ENCODE data around the gene GVQW3.

Gene GVQW3

DNA sequence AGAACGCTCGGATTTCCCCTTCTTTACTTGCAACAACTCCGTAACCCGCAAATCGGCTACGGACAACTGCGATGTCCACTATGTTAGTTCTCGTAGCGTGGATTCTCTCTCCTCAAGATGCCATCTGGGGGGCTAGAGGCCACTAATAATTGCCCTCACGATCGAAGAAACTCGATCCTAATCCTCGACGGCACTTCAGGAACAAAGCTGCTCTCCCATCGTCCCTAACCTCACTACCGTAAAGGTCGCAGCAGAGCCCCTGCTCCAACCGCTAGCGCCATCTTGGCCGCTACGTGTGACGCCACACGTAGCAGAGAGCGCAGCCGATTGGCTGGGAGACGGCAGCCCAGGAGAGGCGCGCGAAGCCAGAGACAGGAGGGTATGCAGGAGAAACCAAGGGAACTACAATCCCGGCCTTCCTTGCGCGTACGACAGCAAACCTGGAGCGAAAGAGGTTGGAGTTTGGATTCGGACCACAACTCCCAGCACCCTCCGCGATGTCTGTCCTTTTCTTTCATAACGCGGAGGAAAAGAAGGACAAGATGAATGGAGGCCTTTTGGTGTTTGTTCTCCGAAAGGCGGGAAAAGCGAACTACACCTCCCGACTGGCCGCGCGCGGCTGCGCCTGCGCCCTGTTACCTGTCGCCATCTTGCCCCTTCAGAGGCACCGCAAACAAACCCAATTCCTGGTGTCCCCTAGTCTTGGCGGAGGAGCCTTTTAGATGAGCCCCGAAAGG, 63.4 kb downstream of the GVQW3 start, which contains the start of gene EMSY:
Gene EMSY, plus strand, starts transcription at position 635 of the 737 bp plus-strand sequence. CDS start 1,921 bp downstream, outside the sequence.
- Histone ChIP-seq H3K4me1 (ENCODE audit: insufficient read depth, insufficient read length) (no peaks in the 10 kb centered on the region), H3K27me3 (ENCODE audit: insufficient read depth, insufficient read length) (no peaks in the 10 kb centered on the region), H3K4me3 (ENCODE audit: insufficient read length, low read depth) (peak within 1 kb of the TSS; percentile 92), H3K9me3 (ENCODE audit: insufficient read depth, low read length) (no peaks in the 10 kb centered on the region), H3K36me3 (ENCODE audit: insufficient read depth, insufficient read length, low read length) (peaks cover 40% of the 10 kb centered on the region), H3K9ac (ENCODE audit: insufficient read length, low read depth) (peak within 1 kb of the TSS; percentile 97)
- TF ChIP-seq SUZ12 (IDR thresholded peaks at IDR 0.05; ENCODE audit: extremely low read depth, insufficient read depth, insufficient read length) (no peak), YY1 (IDR thresholded peaks at IDR 0.05; ENCODE audit: insufficient read depth, insufficient read length) (peak; percentile 78)
- peak; percentile 98 for DNase-seq (ENCODE audit: low read depth, low spot score)

DNA sequence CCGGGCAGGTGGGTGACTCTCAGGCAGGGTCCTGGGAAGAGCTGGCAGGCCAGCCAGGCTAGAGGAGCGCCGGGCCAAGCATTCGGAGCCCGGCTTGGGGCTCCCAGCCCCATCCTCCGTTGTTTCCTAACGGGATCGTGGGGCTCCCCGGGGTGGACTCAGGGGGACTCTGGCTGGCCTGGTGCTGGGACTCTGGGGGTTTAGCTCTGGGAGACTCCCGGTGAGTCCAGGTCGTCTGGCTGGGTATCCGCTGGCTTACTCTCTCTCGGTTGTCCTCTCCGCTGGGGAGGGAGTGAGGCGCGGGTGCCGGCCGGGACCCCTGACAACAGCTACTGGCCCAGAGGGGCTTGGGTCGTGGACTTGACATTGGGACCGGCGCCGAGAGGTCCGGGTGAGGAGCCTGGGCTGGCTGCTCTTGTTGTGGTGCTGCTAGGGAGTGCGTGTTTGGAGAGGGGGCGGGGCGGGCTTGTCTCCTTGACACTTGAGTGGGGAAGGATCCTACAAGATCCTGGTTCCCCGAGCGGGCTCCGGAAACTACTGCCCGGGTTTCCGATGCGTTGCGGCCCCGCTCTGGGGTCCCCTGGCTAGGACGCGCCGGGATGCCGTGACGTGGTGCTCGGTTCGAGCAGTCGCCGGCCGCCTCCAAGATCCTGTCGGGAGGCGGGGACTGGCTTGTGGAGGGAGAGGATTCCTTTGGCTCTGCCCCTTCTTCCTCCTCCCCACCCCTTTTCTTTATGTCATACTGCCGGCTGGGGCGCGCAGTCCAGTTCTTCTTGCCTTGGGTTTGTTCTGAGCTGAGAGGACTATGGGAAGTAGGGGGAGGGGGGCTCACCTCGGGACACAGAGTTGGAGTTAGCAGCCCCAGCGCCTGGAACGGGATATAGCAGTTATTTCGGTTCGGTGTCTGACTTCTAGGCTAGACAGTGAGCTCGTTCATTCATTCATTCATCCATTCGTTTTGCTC, 64.3 kb downstream of the GVQW3 start:
- Histone ChIP-seq H3K27me3 (ENCODE audit: insufficient read depth, insufficient read length) (no peaks in the 10 kb centered on the region), H3K4me3 (ENCODE audit: insufficient read length, low read depth) (peak overlapping the region; percentile 92), H3K4me1 (ENCODE audit: insufficient read depth, insufficient read length) (no peaks in the 10 kb centered on the region), H3K9ac (ENCODE audit: insufficient read length, low read depth) (peak overlapping the region; percentile 97), H3K9me3 (ENCODE audit: insufficient read depth, low read length) (no peaks in the 10 kb centered on the region), H3K36me3 (ENCODE audit: insufficient read depth, insufficient read length, low read length) (peaks cover 45% of the 10 kb centered on the region)
- TF ChIP-seq YY1 (IDR thresholded peaks at IDR 0.05; ENCODE audit: insufficient read depth, insufficient read length) (no peak), SUZ12 (IDR thresholded peaks at IDR 0.05; ENCODE audit: extremely low read depth, insufficient read depth, insufficient read length) (no peak), ZNF274 (IDR thresholded peaks at IDR 0.05; ENCODE audit: low read depth, low read length) (no peak)
- DNase-seq (ENCODE audit: low read depth, low spot score) = peak; percentile 78

DNA sequence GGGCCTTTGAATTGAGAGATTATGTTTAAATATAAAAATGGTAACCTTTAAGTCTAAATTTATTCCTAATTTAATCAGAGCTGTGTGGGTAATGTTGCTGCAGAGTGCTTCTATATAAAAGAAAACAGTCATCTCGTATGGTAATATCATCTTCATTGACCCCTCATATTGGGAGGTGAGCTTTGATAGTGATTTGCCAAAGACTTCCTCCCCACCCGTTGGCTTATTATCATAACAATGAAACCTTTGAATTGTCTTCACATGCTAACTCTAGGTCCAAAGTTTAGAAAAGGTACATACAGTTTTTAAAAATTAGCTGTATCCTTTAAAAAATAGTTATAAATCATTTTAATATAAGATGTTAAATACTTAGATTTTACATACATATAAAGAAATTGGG, 67.4 kb downstream of the GVQW3 start:
- Histone ChIP-seq H3K9ac (ENCODE audit: insufficient read length, low read depth) (no peak overlapping the region), H3K4me3 (ENCODE audit: insufficient read length, low read depth) (no peak overlapping the region), H3K9me3 (ENCODE audit: insufficient read depth, low read length) (no peaks in the 10 kb centered on the region), H3K36me3 (ENCODE audit: insufficient read depth, insufficient read length, low read length) (peaks cover 38% of the 10 kb centered on the region), H3K4me1 (ENCODE audit: insufficient read depth, insufficient read length) (no peaks in the 10 kb centered on the region), H3K27me3 (ENCODE audit: insufficient read depth, insufficient read length) (no peaks in the 10 kb centered on the region)
- TF ChIP-seq ZNF274 (IDR thresholded peaks at IDR 0.05; ENCODE audit: low read depth, low read length) (no peak), YY1 (IDR thresholded peaks at IDR 0.05; ENCODE audit: insufficient read depth, insufficient read length) (no peak), SUZ12 (IDR thresholded peaks at IDR 0.05; ENCODE audit: extremely low read depth, insufficient read depth, insufficient read length) (no peak)
- no peak for DNase-seq (ENCODE audit: low read depth, low spot score)

DNA sequence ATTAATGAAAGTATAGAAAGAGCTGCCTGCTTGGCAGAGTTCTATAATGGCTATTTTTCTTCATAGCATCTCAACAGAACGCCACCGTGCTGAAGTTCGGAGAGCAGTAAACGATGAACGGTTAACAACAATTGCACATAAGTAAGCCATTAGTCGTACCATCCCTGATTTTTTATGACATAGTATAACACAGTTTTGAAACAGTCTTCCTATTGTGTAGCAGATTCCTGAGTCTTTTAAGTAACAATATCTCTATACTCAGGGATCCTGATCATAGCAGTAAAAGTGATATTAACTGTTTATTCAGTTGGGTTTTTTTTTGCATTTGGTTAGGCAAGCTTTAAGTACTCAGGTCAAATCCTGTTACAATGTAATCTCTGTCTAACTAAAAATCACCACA, 72.1 kb downstream of the GVQW3 start:
- H3K27me3 ChIP-seq (ENCODE audit: insufficient read depth, insufficient read length) = no peaks in the 10 kb centered on the region
- H3K9me3 ChIP-seq (ENCODE audit: insufficient read depth, low read length) = no peaks in the 10 kb centered on the region
- TF ChIP-seq YY1 (IDR thresholded peaks at IDR 0.05; ENCODE audit: insufficient read depth, insufficient read length) (no peak), SUZ12 (IDR thresholded peaks at IDR 0.05; ENCODE audit: extremely low read depth, insufficient read depth, insufficient read length) (no peak), ZNF274 (IDR thresholded peaks at IDR 0.05; ENCODE audit: low read depth, low read length) (no peak)
- H3K4me3 ChIP-seq (ENCODE audit: insufficient read length, low read depth) = no peak overlapping the region
- peaks cover 27% of the 10 kb centered on the region for H3K36me3 ChIP-seq (ENCODE audit: insufficient read depth, insufficient read length, low read length)
- no peak overlapping the region for H3K9ac ChIP-seq (ENCODE audit: insufficient read length, low read depth)
- H3K4me1 ChIP-seq (ENCODE audit: insufficient read depth, insufficient read length) = peaks cover 2% of the 10 kb centered on the region
- DNase-seq (ENCODE audit: low read depth, low spot score) = no peak

DNA sequence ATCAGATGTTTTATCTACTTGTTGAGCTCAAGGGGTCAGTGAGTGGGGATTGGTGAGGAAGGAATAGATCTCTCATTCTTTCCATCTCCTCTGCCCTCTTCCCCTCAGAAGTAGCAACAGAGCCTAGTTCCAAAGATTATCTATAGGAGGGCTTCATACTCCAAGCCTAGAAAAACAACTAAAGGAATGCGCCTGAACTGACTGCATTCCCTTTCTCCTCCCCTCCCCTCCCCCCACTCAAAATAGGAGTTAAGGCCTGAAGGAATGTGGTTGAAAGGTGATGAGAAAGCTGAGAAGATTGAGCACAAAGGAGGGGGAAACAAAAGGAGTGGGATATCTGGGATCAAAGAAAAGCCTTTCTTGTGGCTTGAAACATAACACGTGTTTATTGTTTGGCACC, 74.2 kb downstream of the GVQW3 start:
- Histone ChIP-seq H3K9ac (ENCODE audit: insufficient read length, low read depth) (no peak overlapping the region), H3K4me1 (ENCODE audit: insufficient read depth, insufficient read length) (peaks cover 2% of the 10 kb centered on the region), H3K36me3 (ENCODE audit: insufficient read depth, insufficient read length, low read length) (peaks cover 23% of the 10 kb centered on the region), H3K4me3 (ENCODE audit: insufficient read length, low read depth) (no peak overlapping the region), H3K9me3 (ENCODE audit: insufficient read depth, low read length) (no peaks in the 10 kb centered on the region), H3K27me3 (ENCODE audit: insufficient read depth, insufficient read length) (no peaks in the 10 kb centered on the region)
- TF ChIP-seq SUZ12 (IDR thresholded peaks at IDR 0.05; ENCODE audit: extremely low read depth, insufficient read depth, insufficient read length) = no peak
- no peak for TF ChIP-seq YY1 (IDR thresholded peaks at IDR 0.05; ENCODE audit: insufficient read depth, insufficient read length)
- TF ChIP-seq ZNF274 (IDR thresholded peaks at IDR 0.05; ENCODE audit: low read depth, low read length) = no peak
- peak; percentile 94 for DNase-seq (ENCODE audit: low read depth, low spot score)

DNA sequence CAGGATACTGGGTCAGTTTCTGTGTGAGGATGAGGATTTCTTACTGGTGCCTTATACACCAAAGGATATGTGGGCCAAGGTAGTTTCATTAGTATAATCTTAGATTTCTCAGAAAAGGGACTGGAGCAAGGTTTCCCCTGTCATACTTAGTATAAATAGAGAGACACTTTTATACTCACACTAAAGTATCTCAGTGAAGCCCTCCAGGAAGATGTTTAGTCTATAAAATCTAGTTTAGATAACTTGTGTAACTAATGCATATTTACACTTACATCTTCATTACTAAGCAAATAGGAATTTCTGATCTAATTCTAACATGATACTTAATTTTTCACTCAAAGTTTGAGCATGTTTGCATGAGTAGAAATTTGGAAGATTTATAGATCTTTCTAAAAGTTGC, 74.8 kb downstream of the GVQW3 start:
- Histone ChIP-seq H3K4me3 (ENCODE audit: insufficient read length, low read depth) (no peak overlapping the region), H3K9me3 (ENCODE audit: insufficient read depth, low read length) (no peaks in the 10 kb centered on the region), H3K9ac (ENCODE audit: insufficient read length, low read depth) (no peak overlapping the region), H3K36me3 (ENCODE audit: insufficient read depth, insufficient read length, low read length) (peaks cover 22% of the 10 kb centered on the region), H3K4me1 (ENCODE audit: insufficient read depth, insufficient read length) (peaks cover 2% of the 10 kb centered on the region), H3K27me3 (ENCODE audit: insufficient read depth, insufficient read length) (no peaks in the 10 kb centered on the region)
- no peak for TF ChIP-seq SUZ12 (IDR thresholded peaks at IDR 0.05; ENCODE audit: extremely low read depth, insufficient read depth, insufficient read length)
- no peak for TF ChIP-seq YY1 (IDR thresholded peaks at IDR 0.05; ENCODE audit: insufficient read depth, insufficient read length)
- TF ChIP-seq ZNF274 (IDR thresholded peaks at IDR 0.05; ENCODE audit: low read depth, low read length) = no peak
- no peak for DNase-seq (ENCODE audit: low read depth, low spot score)

DNA sequence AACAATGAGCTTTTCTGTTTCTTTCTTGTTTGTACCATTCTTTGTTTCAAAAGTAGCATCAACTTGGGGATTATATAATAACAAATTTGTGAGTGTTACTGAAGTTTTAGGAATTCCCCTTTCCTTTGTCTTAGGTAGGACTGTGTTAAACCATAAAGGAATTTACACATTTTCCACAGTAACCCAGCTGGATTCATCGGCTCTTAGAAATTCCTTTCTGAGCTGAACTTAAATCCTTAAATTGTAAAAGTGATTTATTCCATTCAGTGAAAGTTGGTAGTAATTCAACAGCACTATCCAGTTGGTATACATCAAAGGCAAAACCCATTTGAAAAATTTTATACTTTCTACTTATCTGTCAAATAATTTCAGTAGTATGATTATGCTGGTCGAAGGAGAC, 75.4 kb downstream of the GVQW3 start:
- H3K9ac ChIP-seq (ENCODE audit: insufficient read length, low read depth) = no peak overlapping the region
- H3K36me3 ChIP-seq (ENCODE audit: insufficient read depth, insufficient read length, low read length) = peaks cover 19% of the 10 kb centered on the region
- no peak overlapping the region for H3K4me3 ChIP-seq (ENCODE audit: insufficient read length, low read depth)
- no peaks in the 10 kb centered on the region for H3K9me3 ChIP-seq (ENCODE audit: insufficient read depth, low read length)
- DNase-seq (ENCODE audit: low read depth, low spot score) = no peak
- H3K27me3 ChIP-seq (ENCODE audit: insufficient read depth, insufficient read length) = no peaks in the 10 kb centered on the region
- H3K4me1 ChIP-seq (ENCODE audit: insufficient read depth, insufficient read length) = peaks cover 2% of the 10 kb centered on the region
- TF ChIP-seq SUZ12 (IDR thresholded peaks at IDR 0.05; ENCODE audit: extremely low read depth, insufficient read depth, insufficient read length) = no peak
- no peak for TF ChIP-seq YY1 (IDR thresholded peaks at IDR 0.05; ENCODE audit: insufficient read depth, insufficient read length)
- no peak for TF ChIP-seq ZNF274 (IDR thresholded peaks at IDR 0.05; ENCODE audit: low read depth, low read length)
